Germinal center (tissue), 1 donor: ENCODE results near the gene SFN.

Source experiments
- DNase-seq: peaks from one replicate; pipeline ENCODE4 v3.0.0; 2012; ENCODE audit warnings: mixed read lengths, low spot score

The SFN gene

DNA sequence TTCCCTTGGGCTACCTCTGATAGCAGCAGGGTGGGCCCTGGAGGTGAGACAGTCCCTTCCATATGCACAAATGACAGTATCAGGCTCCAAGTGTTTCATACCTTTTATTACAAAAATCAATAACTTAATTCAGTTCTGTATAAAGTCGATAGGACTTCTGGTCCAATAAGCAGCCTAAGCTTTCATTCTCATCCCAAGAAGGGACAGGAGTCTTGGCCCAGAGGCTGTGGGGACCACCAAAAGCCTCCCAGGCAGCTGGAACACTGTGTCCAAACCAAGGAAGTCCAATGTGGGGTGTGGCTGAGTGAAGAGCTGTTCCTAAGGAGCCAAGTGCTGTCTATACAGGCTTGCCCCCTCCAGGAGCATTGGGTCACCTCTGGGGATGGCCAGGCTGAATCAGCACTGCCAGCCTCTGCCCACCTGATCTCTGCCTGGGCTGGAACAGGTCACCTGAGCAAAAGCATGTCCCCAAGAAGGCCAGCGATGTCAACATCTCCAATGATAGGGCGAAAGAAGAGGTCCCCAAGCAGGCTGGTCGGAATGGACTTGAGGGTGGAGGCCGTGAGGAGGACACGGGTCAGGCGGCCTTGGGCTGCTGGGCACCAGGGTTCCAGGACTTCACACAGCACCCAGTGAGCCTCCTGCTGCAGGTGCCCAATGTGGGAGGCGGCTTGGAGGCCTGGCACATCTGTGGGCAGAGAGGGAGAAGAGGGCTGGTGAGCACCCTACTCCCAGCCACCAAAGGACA is 48.6 kb downstream of the SFN start:
- no peak for DNase-seq

- DNase-seq = no peak
Measured at GRCh38 chr1:26912147-26912490, 49.2 kb downstream of the SFN start.

- DNase-seq = no peak
Measured at GRCh38 chr1:26913389-26913753, 50.4 kb downstream of the SFN start.
